Omental fat pad (tissue), 4 donors: ENCODE measurements around the gene SENP6. TPM values are rescaled to one million over a fixed set of nuclear protein-coding genes. Genes with fewer than 3 reads are reported as not detected.
"Not testable (repeated sequence)": the region's sequence is repeated elsewhere in the genome, so short reads cannot be mapped to it uniquely, and the experiment has no call there.

Experiments used
- ATAC-seq: fragments of 150-250 bp; one replicate; pipeline ENCODE4 v1.9.1; 2016; ENCODE audit warnings: mild to moderate bottlenecking, moderate library complexity; ENCODE audit not compliant: low FRiP score
- DNase-seq: peaks from one replicate; pipeline ENCODE4 v3.0.0-alpha.2; 2019; ENCODE audit warnings: low spot score
- CTCF ChIP-seq, 3 donors: fragments of 450-650 bp; IDR thresholded peaks; one replicate each; pipeline ENCODE4 v1.5.1; 2016 to 2017; ENCODE audit warnings: antibody characterized with exemption in 3 of 3, mild to moderate bottlenecking in 3 of 3, moderate library complexity in 2 of 3
- total RNA-seq, 4 donors: library from RNA; depleted of rRNA; stranded (reverse); fragments of >200 nt; gene quantifications; one replicate each; pipeline ENCODE4 v1.1.0, GENCODE V29; 2016

Gene SENP6
- total RNA-seq, 4 donors from 2014 or later, result 88.2 to 134 (median 110) TPM

GRCh38 chr6:75568965-75569364, 32.7 kb upstream of the SENP6 start:
- no peak for ATAC-seq
- TF ChIP-seq CTCF (IDR thresholded peaks at IDR 0.05), result no peak
- DNase-seq, result no peak

- DNase-seq, ATAC-seq: not testable (repeated sequence)
These were observed 31.0 kb upstream of the SENP6 start for GRCh38 chr6:75570671-75571070.

- ATAC-seq (no peak), DNase-seq (no peak)
- TF ChIP-seq CTCF (IDR thresholded peaks at IDR 0.05), result no peak
These were observed 29.6 kb upstream of the SENP6 start for GRCh38 chr6:75572072-75572471.

GRCh38 chr6:75579951-75580350, 21.7 kb upstream of the SENP6 start:
- no peak for ATAC-seq
- DNase-seq, result no peak
- TF ChIP-seq CTCF (IDR thresholded peaks at IDR 0.05), result no peak

GRCh38 chr6:75581231-75581630, 20.4 kb upstream of the SENP6 start:
- no peak for DNase-seq
- no peak for TF ChIP-seq CTCF (IDR thresholded peaks at IDR 0.05)
- ATAC-seq, result no peak

- ATAC-seq, DNase-seq: not testable (repeated sequence)
These were observed 17.1 kb upstream of the SENP6 start for GRCh38 chr6:75584552-75584951.

- DNase-seq, result no peak
- TF ChIP-seq CTCF (IDR thresholded peaks at IDR 0.05), result no peak
- no peak for ATAC-seq
These were observed 12.7 kb upstream of the SENP6 start for GRCh38 chr6:75588948-75589347.

- ATAC-seq, result no peak
- DNase-seq, result no peak
- no peak for TF ChIP-seq CTCF (IDR thresholded peaks at IDR 0.05)
These were observed 11.3 kb upstream of the SENP6 start for GRCh38 chr6:75590370-75590769.

- DNase-seq, ATAC-seq: not testable (repeated sequence)
These were observed 5.3 kb upstream of the SENP6 start for GRCh38 chr6:75596380-75596779.
